ENCODE results near the gene ABLIM1. TPM values are rescaled to one million over a fixed set of nuclear protein-coding genes. Genes with fewer than 3 reads are reported as not detected.

ABLIM1 gene
- polyA plus RNA-seq, 1 donor from 2014 or later = 10.1 TPM

- Histone ChIP-seq H3K9ac (ENCODE audit: low read length) (no peak overlapping the region), H3K36me3 (ENCODE audit: insufficient read depth, low read length) (no peaks in the 10 kb centered on the region), H3K27me3 (ENCODE audit: insufficient read depth, low read depth, low read length) (no peaks in the 10 kb centered on the region), H3K9me2 (ENCODE audit: insufficient read depth, low read length) (no peaks in the 10 kb centered on the region), H3K9me3 (ENCODE audit: low read length) (no peaks in the 10 kb centered on the region), H4K20me1 (ENCODE audit: insufficient read depth) (no peaks in the 10 kb centered on the region), H3K4me2 (ENCODE audit: low read length) (no peak overlapping the region), H3K79me2 (replicated peaks; ENCODE audit: insufficient read depth, low read length) (no peaks in the 10 kb centered on the region), H2AFZ (ENCODE audit: low read depth, low read length) (no peak overlapping the region), H3F3A (ENCODE audit: insufficient read depth, low read length, poor library complexity, severe bottlenecking) (no peaks in the 10 kb centered on the region), H3K4me3 (ENCODE audit: low read length) (no peak overlapping the region), H3K27ac (ENCODE audit: low read length) (no peak overlapping the region)
- no peak for TF ChIP-seq CTCF (IDR thresholded peaks at IDR 0.05; ENCODE audit: poor library complexity, severe bottlenecking)
- no peak for TF ChIP-seq POLR2AphosphoS5 (IDR thresholded peaks at IDR 0.05)
- TF ChIP-seq REST (IDR thresholded peaks at IDR 0.05; ENCODE audit: borderline replicate concordance) = no peak
- TF ChIP-seq TAF1 (IDR thresholded peaks at IDR 0.05; ENCODE audit: low read depth) = no peak
- TF ChIP-seq RAD21 (conservative IDR thresholded peaks at IDR 0.05) = no peak
- TF ChIP-seq MXI1 (conservative IDR thresholded peaks at IDR 0.05; ENCODE audit: poor library complexity, severe bottlenecking) = no peak
- TF ChIP-seq SMC3 (conservative IDR thresholded peaks at IDR 0.05; ENCODE audit: poor library complexity) = no peak
- no peak for TF ChIP-seq EP300 (conservative IDR thresholded peaks at IDR 0.05; ENCODE audit: poor library complexity, severe bottlenecking)
- no peak for TF ChIP-seq EZH2 (IDR thresholded peaks at IDR 0.05; ENCODE audit: borderline replicate concordance, insufficient read depth, low read length, poor library complexity, severe bottlenecking)
These were observed 26.7 kb upstream of the ABLIM1 start for GRCh38 chr10:114684822-114685209.

GRCh38 chr10:114684084-114684821, 26.2 kb upstream of the ABLIM1 start:
- Histone ChIP-seq H3K4me3 (ENCODE audit: low read length) (no peak overlapping the region), H4K20me1 (ENCODE audit: insufficient read depth) (no peaks in the 10 kb centered on the region), H3K9me3 (ENCODE audit: low read length) (no peaks in the 10 kb centered on the region), H3K27ac (ENCODE audit: low read length) (no peak overlapping the region), H3K36me3 (ENCODE audit: insufficient read depth, low read length) (no peaks in the 10 kb centered on the region), H3K79me2 (replicated peaks; ENCODE audit: insufficient read depth, low read length) (no peaks in the 10 kb centered on the region), H3K27me3 (ENCODE audit: insufficient read depth, low read depth, low read length) (no peaks in the 10 kb centered on the region), H3F3A (ENCODE audit: insufficient read depth, low read length, poor library complexity, severe bottlenecking) (no peaks in the 10 kb centered on the region), H3K9me2 (ENCODE audit: insufficient read depth, low read length) (no peaks in the 10 kb centered on the region), H3K9ac (ENCODE audit: low read length) (no peak overlapping the region), H3K4me2 (ENCODE audit: low read length) (no peak overlapping the region), H2AFZ (ENCODE audit: low read depth, low read length) (no peak overlapping the region)
- TF ChIP-seq EZH2 (IDR thresholded peaks at IDR 0.05; ENCODE audit: borderline replicate concordance, insufficient read depth, low read length, poor library complexity, severe bottlenecking) = no peak
- TF ChIP-seq MXI1 (conservative IDR thresholded peaks at IDR 0.05; ENCODE audit: poor library complexity, severe bottlenecking) = no peak
- no peak for TF ChIP-seq RAD21 (conservative IDR thresholded peaks at IDR 0.05)
- TF ChIP-seq TAF1 (IDR thresholded peaks at IDR 0.05; ENCODE audit: low read depth) = no peak
- TF ChIP-seq EP300 (conservative IDR thresholded peaks at IDR 0.05; ENCODE audit: poor library complexity, severe bottlenecking) = no peak
- no peak for TF ChIP-seq SMC3 (conservative IDR thresholded peaks at IDR 0.05; ENCODE audit: poor library complexity)
- no peak for TF ChIP-seq POLR2AphosphoS5 (IDR thresholded peaks at IDR 0.05)
- TF ChIP-seq CTCF (IDR thresholded peaks at IDR 0.05; ENCODE audit: poor library complexity, severe bottlenecking) = no peak
- no peak for TF ChIP-seq REST (IDR thresholded peaks at IDR 0.05; ENCODE audit: borderline replicate concordance)
